ENCODE results near the gene C4orf46.
A peak's percentile ranks its signal among the peaks of the same experiment; 100 is the strongest.

DNA sequence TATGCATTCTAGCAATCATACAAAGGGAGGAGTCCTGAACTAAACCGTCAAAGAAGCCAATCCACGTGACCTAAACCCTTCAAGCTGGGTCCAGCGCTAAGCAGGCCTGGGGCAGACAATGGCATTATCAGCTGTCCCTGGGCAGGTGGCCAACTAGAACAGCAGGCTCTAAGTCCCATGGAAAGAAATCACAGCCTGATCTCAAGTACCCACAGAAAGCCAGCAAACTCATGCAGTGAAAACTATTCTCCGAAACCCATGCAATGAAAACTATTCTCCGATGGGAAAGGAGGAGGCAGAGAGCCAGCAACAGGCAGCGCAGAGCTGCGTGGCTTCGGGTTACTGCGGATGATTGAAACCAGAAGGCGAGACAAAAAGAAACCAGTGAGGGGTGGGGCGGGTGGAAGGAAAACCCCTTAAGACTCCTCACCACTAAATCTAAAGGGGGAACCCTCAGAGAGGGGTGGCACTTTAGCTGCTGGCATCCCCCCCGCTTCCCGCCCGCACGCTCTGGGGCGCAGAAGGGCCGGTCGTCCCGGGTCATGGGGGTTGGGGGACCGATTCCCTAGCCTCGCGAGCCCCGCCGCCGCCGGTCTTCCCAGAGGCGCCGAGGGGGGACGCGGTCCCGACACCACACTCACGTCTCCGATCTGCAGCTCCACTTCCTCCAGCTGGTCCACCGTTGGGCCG, 567 bp downstream of the C4orf46 start:
- TF ChIP-seq MYC (IDR thresholded peaks at IDR 0.05; ENCODE audit: low read depth, low read length) = 0 out of 2 replicates have a peak, but pooled peaks have one; percentile 30
- TF ChIP-seq, protein P1, sequence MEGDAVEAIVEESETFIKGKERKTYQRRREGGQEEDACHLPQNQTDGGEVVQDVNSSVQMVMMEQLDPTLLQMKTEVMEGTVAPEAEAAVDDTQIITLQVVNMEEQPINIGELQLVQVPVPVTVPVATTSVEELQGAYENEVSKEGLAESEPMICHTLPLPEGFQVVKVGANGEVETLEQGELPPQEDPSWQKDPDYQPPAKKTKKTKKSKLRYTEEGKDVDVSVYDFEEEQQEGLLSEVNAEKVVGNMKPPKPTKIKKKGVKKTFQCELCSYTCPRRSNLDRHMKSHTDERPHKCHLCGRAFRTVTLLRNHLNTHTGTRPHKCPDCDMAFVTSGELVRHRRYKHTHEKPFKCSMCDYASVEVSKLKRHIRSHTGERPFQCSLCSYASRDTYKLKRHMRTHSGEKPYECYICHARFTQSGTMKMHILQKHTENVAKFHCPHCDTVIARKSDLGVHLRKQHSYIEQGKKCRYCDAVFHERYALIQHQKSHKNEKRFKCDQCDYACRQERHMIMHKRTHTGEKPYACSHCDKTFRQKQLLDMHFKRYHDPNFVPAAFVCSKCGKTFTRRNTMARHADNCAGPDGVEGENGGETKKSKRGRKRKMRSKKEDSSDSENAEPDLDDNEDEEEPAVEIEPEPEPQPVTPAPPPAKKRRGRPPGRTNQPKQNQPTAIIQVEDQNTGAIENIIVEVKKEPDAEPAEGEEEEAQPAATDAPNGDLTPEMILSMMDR (IDR thresholded peaks at IDR 0.05; ENCODE audit: low read depth, low read length) = no peak
- no peak for TF ChIP-seq POLR2A (IDR thresholded peaks at IDR 0.05; ENCODE audit: extremely low read depth, insufficient read length)

Measured in NB4 (cell line).